Kidney epithelial cell (primary cell): ENCODE data around the gene GDPD5. TPM values are rescaled to one million over a fixed set of nuclear protein-coding genes. Genes with fewer than 3 reads are reported as not detected.

Experiments used
- DNase-seq: peaks from one replicate; pipeline ENCODE4 v3.0.0-alpha.2; 2010; ENCODE audit warnings: low read depth
- H3K27me3 ChIP-seq: 2 replicates; pipeline ENCODE4 v1.6.0; 2011; ENCODE audit warnings: low read length; ENCODE audit not compliant: control insufficient read depth, insufficient read depth
- H3K36me3 ChIP-seq: 2 replicates; pipeline ENCODE4 v1.5.1; 2011; ENCODE audit warnings: low read length; ENCODE audit not compliant: control insufficient read depth, insufficient read depth
- H3K4me3 ChIP-seq: 2 replicates; pipeline ENCODE4 v1.5.1; 2011; ENCODE audit warnings: low read depth, mild to moderate bottlenecking, control low read depth, low read length
- total RNA-seq: library from RNA; depleted of rRNA; stranded (reverse); fragments of >200 nt; gene quantifications from 2 replicates; pipeline ENCODE4 v1.2.3, GENCODE V29; 2015
- TF ChIP-seq, protein P1 (sequence below): IDR thresholded peaks from 2 replicates; pipeline ENCODE4 v1.5.1; 2011; ENCODE audit warnings: mild to moderate bottlenecking, moderate library complexity, low read length, control low read depth, inconsistent platforms; ENCODE audit not compliant: insufficient read depth, poor library complexity, severe bottlenecking

Gene GDPD5
- total RNA-seq, 1 donor from 2014 or later, result 12.7 TPM

DNA sequence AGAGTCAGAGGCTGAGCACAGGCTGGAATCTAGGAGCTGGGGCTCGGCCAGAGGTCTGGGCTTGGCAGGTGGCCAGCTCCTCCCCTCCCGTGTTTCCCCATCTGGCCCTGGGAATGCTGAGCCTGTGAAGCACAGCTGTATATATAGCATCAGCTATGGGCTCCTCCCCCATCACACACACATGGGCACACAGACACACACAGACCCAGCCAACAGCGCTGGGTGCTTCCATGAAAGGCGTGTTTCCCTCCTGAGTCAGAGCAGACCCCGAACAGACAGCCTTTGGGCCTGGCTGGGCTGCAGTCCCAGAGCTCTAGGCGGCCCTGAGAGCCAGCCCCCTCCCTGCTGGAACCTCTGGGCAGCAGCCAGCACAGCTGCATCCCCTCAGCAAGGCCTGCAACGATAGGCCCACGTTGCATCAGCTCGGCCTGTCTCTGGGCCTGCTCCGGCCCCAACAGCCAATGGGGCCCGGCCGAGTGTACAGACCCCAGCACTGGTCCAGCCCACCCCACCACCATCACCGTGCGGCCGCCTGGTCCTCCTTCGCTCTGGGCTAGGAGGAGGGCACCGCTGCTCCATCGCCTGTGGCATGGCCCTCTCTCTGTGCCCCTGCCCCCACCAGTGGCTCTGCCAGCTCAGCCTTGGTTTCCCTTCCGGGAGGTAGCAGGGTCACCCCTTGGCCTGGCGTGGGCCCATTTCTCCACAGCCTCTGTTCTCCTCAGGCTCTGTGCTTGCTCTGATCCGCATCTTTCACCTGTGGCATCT is 28.7 kb upstream of the GDPD5 start:
- Histone ChIP-seq H3K36me3 (no peaks in the 10 kb centered on the region), H3K27me3 (no peaks in the 10 kb centered on the region), H3K4me3 (no peak overlapping the region)
- TF ChIP-seq, protein P1, sequence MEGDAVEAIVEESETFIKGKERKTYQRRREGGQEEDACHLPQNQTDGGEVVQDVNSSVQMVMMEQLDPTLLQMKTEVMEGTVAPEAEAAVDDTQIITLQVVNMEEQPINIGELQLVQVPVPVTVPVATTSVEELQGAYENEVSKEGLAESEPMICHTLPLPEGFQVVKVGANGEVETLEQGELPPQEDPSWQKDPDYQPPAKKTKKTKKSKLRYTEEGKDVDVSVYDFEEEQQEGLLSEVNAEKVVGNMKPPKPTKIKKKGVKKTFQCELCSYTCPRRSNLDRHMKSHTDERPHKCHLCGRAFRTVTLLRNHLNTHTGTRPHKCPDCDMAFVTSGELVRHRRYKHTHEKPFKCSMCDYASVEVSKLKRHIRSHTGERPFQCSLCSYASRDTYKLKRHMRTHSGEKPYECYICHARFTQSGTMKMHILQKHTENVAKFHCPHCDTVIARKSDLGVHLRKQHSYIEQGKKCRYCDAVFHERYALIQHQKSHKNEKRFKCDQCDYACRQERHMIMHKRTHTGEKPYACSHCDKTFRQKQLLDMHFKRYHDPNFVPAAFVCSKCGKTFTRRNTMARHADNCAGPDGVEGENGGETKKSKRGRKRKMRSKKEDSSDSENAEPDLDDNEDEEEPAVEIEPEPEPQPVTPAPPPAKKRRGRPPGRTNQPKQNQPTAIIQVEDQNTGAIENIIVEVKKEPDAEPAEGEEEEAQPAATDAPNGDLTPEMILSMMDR, result no peak
- DNase-seq, result peak; percentile 73

DNA sequence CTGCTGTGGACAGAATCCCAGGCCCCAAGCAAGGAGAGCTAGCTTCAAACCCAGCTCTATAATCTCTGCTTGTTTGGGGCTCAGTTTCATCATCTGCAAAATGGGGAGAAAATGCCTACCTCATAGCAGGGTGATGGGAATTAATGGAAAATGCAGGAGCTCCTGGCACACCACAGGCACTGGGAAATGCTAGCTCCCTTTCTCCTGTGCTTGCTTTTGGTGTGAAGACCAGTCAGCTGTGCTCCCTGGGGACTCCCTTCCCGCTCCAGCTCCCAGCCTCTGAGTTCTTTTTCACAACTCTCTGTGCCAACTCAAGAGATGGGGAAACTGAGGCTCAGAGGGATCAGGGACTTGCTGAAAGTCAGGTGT is 28.1 kb upstream of the GDPD5 start:
- TF ChIP-seq, protein P1, result no peak
- Histone ChIP-seq H3K4me3 (no peak overlapping the region), H3K36me3 (no peaks in the 10 kb centered on the region), H3K27me3 (no peaks in the 10 kb centered on the region)
- no peak for DNase-seq

DNA sequence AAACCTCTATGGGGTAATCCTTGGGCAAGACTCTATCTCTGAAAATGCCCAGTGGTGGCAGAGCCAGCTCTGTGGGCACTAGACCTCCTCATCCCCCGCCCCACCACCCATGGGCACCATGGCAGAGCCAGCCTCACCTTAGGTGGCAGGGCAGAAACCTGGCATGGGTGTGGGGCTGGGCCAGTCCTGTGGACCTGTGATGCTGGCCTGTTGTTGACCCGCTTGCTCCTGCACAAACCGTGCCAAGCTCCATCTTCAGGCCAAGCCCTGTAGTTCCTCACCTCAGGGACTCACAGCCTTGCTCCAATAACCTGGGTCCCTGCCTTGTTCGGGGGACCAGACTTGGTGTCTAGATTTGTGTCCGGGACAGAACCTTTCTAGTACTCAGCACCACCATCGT is 27.4 kb upstream of the GDPD5 start:
- Histone ChIP-seq H3K4me3 (no peak overlapping the region), H3K36me3 (no peaks in the 10 kb centered on the region), H3K27me3 (no peaks in the 10 kb centered on the region)
- TF ChIP-seq, protein P1, result no peak
- DNase-seq, result no peak

DNA sequence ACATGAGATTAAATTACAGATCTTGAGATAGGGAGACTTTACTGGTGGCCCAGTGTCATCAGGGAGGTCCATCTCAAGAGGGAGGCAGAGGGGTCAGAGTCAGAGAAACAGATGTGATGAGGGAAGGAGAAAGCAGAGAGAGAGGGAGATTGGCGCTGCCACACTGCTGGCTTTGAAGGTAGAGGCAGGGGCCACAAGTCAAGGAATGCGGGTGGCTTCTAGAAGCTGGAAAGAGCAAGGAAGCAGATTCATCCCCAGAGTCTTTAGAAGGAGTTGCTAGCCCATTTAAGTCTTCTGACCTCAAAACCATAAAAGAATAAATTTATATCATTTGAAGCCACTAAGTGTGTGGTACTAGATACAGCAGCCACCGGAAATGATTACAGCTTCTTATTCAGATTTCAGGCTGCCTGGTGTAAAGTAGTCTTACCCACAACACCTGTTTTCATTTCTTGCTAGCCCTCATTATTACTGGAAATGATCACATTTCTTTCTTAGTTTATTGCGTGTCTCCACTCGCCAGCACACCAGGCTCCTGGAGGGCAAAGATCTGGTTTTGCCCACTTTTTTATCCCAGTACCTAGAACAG is 23.7 kb upstream of the GDPD5 start:
- TF ChIP-seq, protein P1, result no peak
- Histone ChIP-seq H3K36me3 (no peaks in the 10 kb centered on the region), H3K4me3 (no peak overlapping the region), H3K27me3 (peaks cover 4% of the 10 kb centered on the region)
- no peak for DNase-seq

DNA sequence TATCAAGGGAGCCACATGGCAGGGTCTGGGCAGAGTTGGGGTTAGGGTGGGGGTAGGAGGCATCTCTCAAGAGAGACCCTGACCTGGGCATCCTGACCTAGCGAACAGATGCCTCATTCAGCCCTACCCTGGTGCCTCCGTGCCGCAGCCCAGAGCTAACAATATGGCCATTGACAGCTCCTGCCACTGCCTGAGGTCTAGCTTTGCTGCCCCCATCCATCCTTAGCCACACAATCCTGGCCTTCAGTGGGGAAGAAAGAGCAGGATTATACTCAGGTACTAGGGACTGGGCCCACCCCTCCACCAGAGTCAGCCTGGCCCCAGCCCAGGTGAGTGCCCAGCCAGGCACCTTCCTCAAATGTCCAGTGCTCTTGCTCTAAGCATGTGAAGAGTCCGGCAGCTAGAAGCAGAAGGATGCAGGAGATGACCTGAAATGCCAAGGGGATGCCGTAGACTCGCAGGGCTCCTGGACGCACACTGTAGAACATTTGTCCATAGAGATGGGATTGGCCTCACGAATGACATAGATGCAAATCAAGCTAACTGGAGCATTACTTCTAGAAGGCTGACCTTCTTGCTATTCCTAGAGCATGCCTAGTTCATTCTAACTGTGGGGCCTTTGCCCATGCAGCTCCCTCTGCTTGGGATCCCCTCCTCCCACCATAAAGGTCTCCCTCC is 23.0 kb upstream of the GDPD5 start:
- H3K36me3 ChIP-seq, result no peaks in the 10 kb centered on the region
- DNase-seq, result no peak
- peaks cover 4% of the 10 kb centered on the region for H3K27me3 ChIP-seq
- TF ChIP-seq, protein P1, result no peak
- H3K4me3 ChIP-seq, result no peak overlapping the region
